HepG2 (cell line): Measurements from ENCODE around the gene HNRNPUL2. TPM values are rescaled to one million over a fixed set of nuclear protein-coding genes. Genes with fewer than 3 reads are reported as not detected.

ENCODE experiments used
- BRF2 ChIP-seq: sonication (generic); formaldehyde crosslinking; IDR thresholded peaks from 2 replicates; pipeline ENCODE4 v1.8.1; 2022; ENCODE audit warnings: mild to moderate bottlenecking, missing genetic modification reagents
- CAMTA2 ChIP-seq: sonication (generic); formaldehyde crosslinking; IDR thresholded peaks from 2 replicates; pipeline ENCODE4 v1.4.0; 2020; ENCODE audit warnings: mild to moderate bottlenecking, missing genetic modification reagents, borderline replicate concordance
- CREM ChIP-seq, 2 experiments: sonication (generic) in 1 of 2; formaldehyde crosslinking in 1 of 2; IDR thresholded peaks; 2 replicates each; pipeline versions ENCODE4 v1.4.0 to v1.6.1; 2016 to 2020; ENCODE audit warnings: antibody characterized with exemption in 1 of 2, mild to moderate bottlenecking in 1 of 2, missing genetic modification reagents in 1 of 2
- ESRRA ChIP-seq: sonication (generic); formaldehyde crosslinking; IDR thresholded peaks from 2 replicates; pipeline ENCODE4 v1.5.1; 2020; ENCODE audit warnings: mild to moderate bottlenecking, low read depth, missing genetic modification reagents
- ETS1 ChIP-seq: sonication (generic); formaldehyde crosslinking; IDR thresholded peaks from 2 replicates; pipeline ENCODE4 v1.4.0; 2020; ENCODE audit warnings: missing genetic modification reagents
- GTF2F1 ChIP-seq: fragments of 150-350 bp; IDR thresholded peaks from 2 replicates; pipeline ENCODE4 v1.6.1; 2014; ENCODE audit warnings: low read length
- HDAC1 ChIP-seq: sonication (generic); formaldehyde crosslinking; IDR thresholded peaks from 2 replicates; pipeline ENCODE4 v1.5.1; 2020; ENCODE audit warnings: mild to moderate bottlenecking, missing genetic modification reagents
- HMG20A ChIP-seq: IDR thresholded peaks from 2 replicates; pipeline ENCODE4 v1.6.1; 2016; ENCODE audit warnings: borderline replicate concordance
- LBX2 ChIP-seq: sonication (generic); formaldehyde crosslinking; IDR thresholded peaks from 2 replicates; pipeline ENCODE4 v1.5.0; 2020; ENCODE audit warnings: missing genetic modification reagents, mild to moderate bottlenecking, borderline replicate concordance
- MED13 ChIP-seq: sonication (generic); formaldehyde crosslinking; IDR thresholded peaks from 2 replicates; pipeline ENCODE4 v1.5.0; 2020; ENCODE audit warnings: missing genetic modification reagents
- NFE2 ChIP-seq: sonication (generic); formaldehyde crosslinking; IDR thresholded peaks from 2 replicates; pipeline ENCODE4 v1.4.0; 2020; ENCODE audit warnings: missing genetic modification reagents
- NFKBIZ ChIP-seq: IDR thresholded peaks from 2 replicates; pipeline ENCODE4 v1.6.1; 2018; ENCODE audit warnings: missing genetic modification reagents, missing compliant biosample characterization
- NR2C2 ChIP-seq: sonication (generic); formaldehyde crosslinking; IDR thresholded peaks from 2 replicates; pipeline ENCODE4 v1.4.0; 2020; ENCODE audit warnings: missing genetic modification reagents, mild to moderate bottlenecking, moderate library complexity, borderline replicate concordance
- SNAPC2 ChIP-seq: sonication (generic); formaldehyde crosslinking; IDR thresholded peaks from 2 replicates; pipeline ENCODE4 v1.8.1; 2022; ENCODE audit warnings: mild to moderate bottlenecking, missing genetic modification reagents
- SRSF9 ChIP-seq: fragments of 200-400 bp; formaldehyde crosslinking; IDR thresholded peaks from 2 replicates; pipeline ENCODE4 v1.6.1; 2018; ENCODE audit warnings: borderline replicate concordance, mild to moderate bottlenecking, low read depth, low read length; ENCODE audit not compliant: insufficient read depth, poor library complexity, severe bottlenecking
- THYN1 ChIP-seq: sonication (generic); formaldehyde crosslinking; IDR thresholded peaks from 2 replicates; pipeline ENCODE4 v1.8.1; 2023; ENCODE audit warnings: low read depth, mild to moderate bottlenecking, moderate library complexity, missing genetic modification reagents, borderline replicate concordance
- ZFP1 ChIP-seq: IDR thresholded peaks from 2 replicates; pipeline ENCODE4 v1.6.1; 2016
- ZFP37 ChIP-seq: sonication (generic); formaldehyde crosslinking; IDR thresholded peaks from 2 replicates; pipeline ENCODE4 v1.4.0; 2020; ENCODE audit warnings: missing genetic modification reagents, borderline replicate concordance
- ZNF251 ChIP-seq: sonication (generic); formaldehyde crosslinking; IDR thresholded peaks from 2 replicates; pipeline ENCODE4 v1.9.0; 2021; ENCODE audit warnings: mild to moderate bottlenecking, missing genetic modification reagents
- ZNF256 ChIP-seq: sonication (generic); formaldehyde crosslinking; conservative IDR thresholded peaks from 2 replicates; pipeline ENCODE4 v1.4.0; 2020; ENCODE audit warnings: missing genetic modification reagents
- ZNF280B ChIP-seq: sonication (generic); formaldehyde crosslinking; IDR thresholded peaks from 2 replicates; pipeline ENCODE4 v1.5.0; 2020; ENCODE audit warnings: missing genetic modification reagents, mild to moderate bottlenecking, borderline replicate concordance
- ZNF740 ChIP-seq: sonication (generic); formaldehyde crosslinking; IDR thresholded peaks from 2 replicates; pipeline ENCODE4 v1.4.0; 2020; ENCODE audit warnings: missing genetic modification reagents
- ZSCAN21 ChIP-seq: sonication (generic); formaldehyde crosslinking; IDR thresholded peaks from 2 replicates; pipeline ENCODE4 v1.8.0; 2022; ENCODE audit warnings: mild to moderate bottlenecking, missing genetic modification reagents, moderate library complexity, borderline replicate concordance
- ZSCAN22 ChIP-seq: sonication (generic); formaldehyde crosslinking; IDR thresholded peaks from 2 replicates; pipeline ENCODE4 v1.4.0; 2020; ENCODE audit warnings: mild to moderate bottlenecking, missing genetic modification reagents
- polyA plus RNA-seq, 8 experiments: library from polyadenylated mRNA; depleted of rRNA in 3 of 8; stranded (reverse) in 7 of 8; unstranded in 1 of 8; fragments of >200 nt; fragmentation: Illumina TruSeq in 4 of 8; extraction: Trizol in 4 of 8; gene quantifications; 2 replicates each; pipeline versions ENCODE4 v1.2.1 to v1.2.3, GENCODE V29; 2011 to 2016; ENCODE audit warnings: low read depth in 4 of 8, missing spikeins in 1 of 8, mixed read lengths in 1 of 8; ENCODE audit not compliant: insufficient read depth in 1 of 8
- total RNA-seq, 5 experiments: library from RNA; depleted of rRNA; stranded (reverse); fragments of >200 nt; fragmentation: Illumina TruSeq; extraction: Trizol; gene quantifications; 2 replicates each; pipeline ENCODE4 v1.2.3, GENCODE V29; 2016; ENCODE audit warnings: low read depth in 1 of 5

Gene HNRNPUL2
- total and polyA plus RNA-seq, 2 of the 13 experiments (the other 11 are each of a cell fraction or from before 2014, with no cell fraction given): 8.4 to 9.6 TPM

- TF ChIP-seq CAMTA2 (CRISPR knock-in tag): 0 out of 2 replicates have a peak, but pooled peaks have one; percentile 9
- TF ChIP-seq ZNF256 (CRISPR knock-in tag): peak; percentile 68; the same call in 1 of the 2 replicates
- peak; percentile 88 for TF ChIP-seq MED13 (CRISPR knock-in tag)
- TF ChIP-seq LBX2 (CRISPR knock-in tag): peak; percentile 76; the same call in 1 of the 2 replicates
- peak; percentile 70 for TF ChIP-seq NR2C2 (CRISPR knock-in tag)
- TF ChIP-seq SNAPC2 (CRISPR knock-in tag): peak; percentile 68; the same call in 1 of the 2 replicates
- TF ChIP-seq NFE2: no peak
- TF ChIP-seq ZSCAN21 (CRISPR knock-in tag): peak; percentile 97
- peak; percentile 74; the same call in 1 of the 2 replicates for TF ChIP-seq ZNF280B (CRISPR knock-in tag)
- TF ChIP-seq HMG20A: no peak
- peak; percentile 77 for TF ChIP-seq HDAC1 (CRISPR knock-in tag)
- TF ChIP-seq ETS1: peak; percentile 96
- no peak for TF ChIP-seq ZNF251 (CRISPR knock-in tag)
- TF ChIP-seq SRSF9: no peak
- no peak for TF ChIP-seq THYN1 (CRISPR knock-in tag)
- TF ChIP-seq ZFP37 (CRISPR knock-in tag): peak; percentile 65; the same call in 1 of the 2 replicates
- TF ChIP-seq ZFP1 (CRISPR knock-in tag): no peak
- TF ChIP-seq ZSCAN22: peak; percentile 80
- TF ChIP-seq ZNF740 (CRISPR knock-in tag): peak; percentile 57; the same call in 1 of the 2 replicates
- TF ChIP-seq BRF2: peak; percentile 97
- no peak for TF ChIP-seq ESRRA
- peak; percentile 5; the same call in 1 of the 2 replicates for TF ChIP-seq CREM (IDR thresholded peaks at IDR 0.05)
- TF ChIP-seq CREM (CRISPR knock-in tag; IDR thresholded peaks at IDR 0.05): no peak
- peak; percentile 32; the same call in 1 of the 2 replicates for TF ChIP-seq GTF2F1
- 0 out of 2 replicates have a peak, but pooled peaks have one; percentile 71 for TF ChIP-seq NFKBIZ (CRISPR knock-in tag)
Observed at GRCh38 chr11:62727165-62727871, at the start of gene HNRNPUL2 (continued).
